Measurements from ENCODE around the gene OSBPL2. TPM values are rescaled to one million over a fixed set of nuclear protein-coding genes. Genes with fewer than 3 reads are reported as not detected.

Gene OSBPL2
- total RNA-seq, 2 experiments from 2014 or later = 17.2 to 40.0 TPM

- ChIA-PET CTCF (ENCODE audit: unreplicated experiment) (no interaction called here), POLR2A (no interaction called here)
- Histone ChIP-seq H4K20me1 (ENCODE audit: insufficient read depth, low read length) (no peaks in the 10 kb centered on the region), H3K4me1 (ENCODE audit: insufficient read depth, low read length, poor library complexity, severe bottlenecking) (peaks cover 23% of the 10 kb centered on the region), H3K9me2 (ENCODE audit: insufficient read depth, low read length) (no peaks in the 10 kb centered on the region), H3K27ac (ENCODE audit: low read depth, low read length, poor library complexity, severe bottlenecking) (no peak within 1 kb of the TSS), H3K4me2 (ENCODE audit: low read length) (peak within 1 kb of the TSS; percentile 21; the same call in 1 of the 2 replicates), H3K79me2 (ENCODE audit: insufficient read depth, low read depth, low read length) (no peaks in the 10 kb centered on the region), H3K36me3 (ENCODE audit: insufficient read depth, low read length) (no peaks in the 10 kb centered on the region), H3K9me3 (ENCODE audit: low read length) (no peaks in the 10 kb centered on the region), H3K4me3 (ENCODE audit: low read depth, low read length, poor library complexity, severe bottlenecking) (no peak within 1 kb of the TSS), H2AFZ (ENCODE audit: low read length) (no peak within 1 kb of the TSS)
- intact Hi-C loops (cut with micrococcal nuclease; ENCODE audit: unreplicated experiment) = no loop called here
- BruUV-seq (replicated peaks) = no TSS peak
- TF ChIP-seq CTCF (conservative IDR thresholded peaks at IDR 0.05; ENCODE audit: low read length) = no peak
- no peak for TF ChIP-seq EZH2phosphoT487 (IDR thresholded peaks at IDR 0.05; ENCODE audit: borderline replicate concordance, low read depth, low read length)
- peak; percentile 56 for DNase-seq (ENCODE audit: low spot score)
Observed at GRCh38 chr20:62219992-62220665, 18.2 kb upstream of the OSBPL2 start, which contains the start of gene HRH3. Gene HRH3 (minus strand): TSS chr20:62220278. CDS start chr20:62219970, 308 bp downstream.

GRCh38 chr20:62220666-62221568 is 17.4 kb upstream of the OSBPL2 start:
- DNase-seq (ENCODE audit: low spot score) = no peak
- no TSS peak for BruUV-seq (replicated peaks)
- Histone ChIP-seq H3K9me3 (ENCODE audit: low read length) (no peaks in the 10 kb centered on the region), H3K79me2 (ENCODE audit: insufficient read depth, low read depth, low read length) (no peaks in the 10 kb centered on the region), H3K27ac (ENCODE audit: low read depth, low read length, poor library complexity, severe bottlenecking) (no peak overlapping the region), H3K4me1 (ENCODE audit: insufficient read depth, low read length, poor library complexity, severe bottlenecking) (peaks cover 16% of the 10 kb centered on the region), H3K36me3 (ENCODE audit: insufficient read depth, low read length) (no peaks in the 10 kb centered on the region), H4K20me1 (ENCODE audit: insufficient read depth, low read length) (no peaks in the 10 kb centered on the region), H3K4me3 (ENCODE audit: low read depth, low read length, poor library complexity, severe bottlenecking) (no peak overlapping the region), H3K4me2 (ENCODE audit: low read length) (0 out of 2 replicates have a peak overlapping the region, but pooled peaks have one; percentile 21), H2AFZ (ENCODE audit: low read length) (no peak overlapping the region), H3K9me2 (ENCODE audit: insufficient read depth, low read length) (no peaks in the 10 kb centered on the region)
- no peak for TF ChIP-seq CTCF (conservative IDR thresholded peaks at IDR 0.05; ENCODE audit: low read length)
- ChIA-PET POLR2A (no interaction called here), CTCF (ENCODE audit: unreplicated experiment) (no interaction called here)
- intact Hi-C loops (cut with micrococcal nuclease; ENCODE audit: unreplicated experiment) = no loop called here

Measured in OCI-LY7 (cell line).